ENCODE measurements around the gene RTN4R. TPM values are rescaled to one million over a fixed set of nuclear protein-coding genes. Genes with fewer than 3 reads are reported as not detected.
"Not testable (repeated sequence)": the region's sequence is repeated elsewhere in the genome, so short reads cannot be mapped to it uniquely, and the experiment has no call there.

Gene RTN4R
- total RNA-seq, 1 donor: under 0.01 TPM

GRCh38 chr22:20285473-20286311 is 17.6 kb upstream of the RTN4R start:
- not testable (repeated sequence) for H4K20me1 ChIP-seq (ENCODE audit: insufficient read depth, low read length); H3K9me3 ChIP-seq (ENCODE audit: low read depth, low read length); H3K4me3 ChIP-seq (ENCODE audit: insufficient read depth, low read length); H3K27me3 ChIP-seq (ENCODE audit: insufficient read depth, low read length); H3K36me3 ChIP-seq (ENCODE audit: insufficient read depth, low read length); H3K27ac ChIP-seq (ENCODE audit: low read depth, low read length); H3K4me1 ChIP-seq (ENCODE audit: insufficient read depth, low read length); H3K79me2 ChIP-seq (ENCODE audit: insufficient read depth, low read length); H2AFZ ChIP-seq (ENCODE audit: low read length); H3K4me2 ChIP-seq (ENCODE audit: insufficient read depth, low read length)
- DNase-seq (ENCODE audit: insufficient read length, low spot score, missing footprints): peak; percentile 95
- TF ChIP-seq CTCF (IDR thresholded peaks at IDR 0.05; ENCODE audit: extremely low read depth, low read depth, low read length): peak; percentile 63

- no peaks in the 10 kb centered on the region for H3K79me2 ChIP-seq (ENCODE audit: insufficient read depth, low read length)
- H4K20me1 ChIP-seq (ENCODE audit: insufficient read depth, low read length): no peaks in the 10 kb centered on the region
- H3K4me3 ChIP-seq (ENCODE audit: insufficient read depth, low read length): no peak overlapping the region
- H3K27ac ChIP-seq (ENCODE audit: low read depth, low read length): no peak overlapping the region
- TF ChIP-seq CTCF (IDR thresholded peaks at IDR 0.05; ENCODE audit: extremely low read depth, low read depth, low read length): no peak
- H3K27me3 ChIP-seq (ENCODE audit: insufficient read depth, low read length): no peaks in the 10 kb centered on the region
- H3K4me1 ChIP-seq (ENCODE audit: insufficient read depth, low read length): peaks cover 3% of the 10 kb centered on the region
- no peak overlapping the region for H3K4me2 ChIP-seq (ENCODE audit: insufficient read depth, low read length)
- H3K36me3 ChIP-seq (ENCODE audit: insufficient read depth, low read length): no peaks in the 10 kb centered on the region
- H3K9me3 ChIP-seq (ENCODE audit: low read depth, low read length): no peaks in the 10 kb centered on the region
- DNase-seq (ENCODE audit: insufficient read length, low spot score, missing footprints): no peak
- no peak overlapping the region for H2AFZ ChIP-seq (ENCODE audit: low read length)
Measured at GRCh38 chr22:20284471-20285086, 16.5 kb upstream of the RTN4R start.

- no peaks in the 10 kb centered on the region for H3K27me3 ChIP-seq (ENCODE audit: insufficient read depth, low read length)
- H2AFZ ChIP-seq (ENCODE audit: low read length): no peak overlapping the region
- H3K36me3 ChIP-seq (ENCODE audit: insufficient read depth, low read length): no peaks in the 10 kb centered on the region
- no peaks in the 10 kb centered on the region for H3K9me3 ChIP-seq (ENCODE audit: low read depth, low read length)
- no peak overlapping the region for H3K4me2 ChIP-seq (ENCODE audit: insufficient read depth, low read length)
- H3K4me3 ChIP-seq (ENCODE audit: insufficient read depth, low read length): no peak overlapping the region
- no peaks in the 10 kb centered on the region for H3K79me2 ChIP-seq (ENCODE audit: insufficient read depth, low read length)
- H4K20me1 ChIP-seq (ENCODE audit: insufficient read depth, low read length): no peaks in the 10 kb centered on the region
- H3K4me1 ChIP-seq (ENCODE audit: insufficient read depth, low read length): peaks cover 3% of the 10 kb centered on the region
- TF ChIP-seq CTCF (IDR thresholded peaks at IDR 0.05; ENCODE audit: extremely low read depth, low read depth, low read length): no peak
- no peak overlapping the region for H3K27ac ChIP-seq (ENCODE audit: low read depth, low read length)
- DNase-seq (ENCODE audit: insufficient read length, low spot score, missing footprints): peak; percentile 84
Measured at GRCh38 chr22:20283674-20284066, 15.6 kb upstream of the RTN4R start.

- H3K27me3 ChIP-seq (ENCODE audit: insufficient read depth, low read length): no peaks in the 10 kb centered on the region
- H3K4me1 ChIP-seq (ENCODE audit: insufficient read depth, low read length): peaks cover 3% of the 10 kb centered on the region
- no peaks in the 10 kb centered on the region for H3K9me3 ChIP-seq (ENCODE audit: low read depth, low read length)
- no peaks in the 10 kb centered on the region for H3K79me2 ChIP-seq (ENCODE audit: insufficient read depth, low read length)
- H3K36me3 ChIP-seq (ENCODE audit: insufficient read depth, low read length): no peaks in the 10 kb centered on the region
- H2AFZ ChIP-seq (ENCODE audit: low read length): no peak overlapping the region
- TF ChIP-seq CTCF (IDR thresholded peaks at IDR 0.05; ENCODE audit: extremely low read depth, low read depth, low read length): no peak
- H3K4me2 ChIP-seq (ENCODE audit: insufficient read depth, low read length): no peak overlapping the region
- H3K27ac ChIP-seq (ENCODE audit: low read depth, low read length): no peak overlapping the region
- no peaks in the 10 kb centered on the region for H4K20me1 ChIP-seq (ENCODE audit: insufficient read depth, low read length)
- no peak for DNase-seq (ENCODE audit: insufficient read length, low spot score, missing footprints)
- H3K4me3 ChIP-seq (ENCODE audit: insufficient read depth, low read length): no peak overlapping the region
Measured at GRCh38 chr22:20282901-20283673, 15.0 kb upstream of the RTN4R start.

Measured in osteoblast (primary cell).